ENCODE results near the gene ADAMTS9.

ADAMTS9 gene

DNA sequence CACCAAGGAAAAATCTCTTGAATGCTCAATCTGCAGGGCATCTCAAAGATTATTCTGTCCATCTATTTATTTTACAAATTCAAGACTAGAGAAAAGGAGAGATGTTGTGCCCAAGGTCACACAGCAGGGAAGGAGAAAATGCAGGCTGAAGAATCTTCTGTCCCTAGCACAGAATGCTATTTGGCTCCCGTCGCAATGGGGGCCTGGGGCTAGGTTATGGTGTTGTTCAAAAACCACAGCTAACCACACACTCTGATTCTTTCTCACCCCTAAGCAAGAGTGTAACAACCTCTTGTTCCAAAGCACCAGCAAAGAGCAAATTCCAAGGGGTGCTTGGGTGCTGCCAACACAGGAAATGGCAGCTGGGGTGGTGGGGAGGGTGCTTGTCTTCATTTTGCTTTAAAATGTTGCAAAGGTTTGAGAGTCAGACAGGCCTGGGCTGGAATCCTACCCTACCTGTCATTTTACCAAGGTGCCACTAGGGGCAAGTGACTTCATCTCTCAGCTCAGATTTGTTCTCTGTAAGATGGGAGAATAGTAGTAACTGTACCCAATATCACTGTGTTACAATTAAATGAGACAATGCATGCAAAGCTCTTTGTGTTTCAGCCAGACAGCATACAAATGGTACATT is 112.5 kb downstream of the ADAMTS9 start:
- peak; percentile 16 for DNase-seq (ENCODE audit: low spot score)
- TF ChIP-seq, protein P1, sequence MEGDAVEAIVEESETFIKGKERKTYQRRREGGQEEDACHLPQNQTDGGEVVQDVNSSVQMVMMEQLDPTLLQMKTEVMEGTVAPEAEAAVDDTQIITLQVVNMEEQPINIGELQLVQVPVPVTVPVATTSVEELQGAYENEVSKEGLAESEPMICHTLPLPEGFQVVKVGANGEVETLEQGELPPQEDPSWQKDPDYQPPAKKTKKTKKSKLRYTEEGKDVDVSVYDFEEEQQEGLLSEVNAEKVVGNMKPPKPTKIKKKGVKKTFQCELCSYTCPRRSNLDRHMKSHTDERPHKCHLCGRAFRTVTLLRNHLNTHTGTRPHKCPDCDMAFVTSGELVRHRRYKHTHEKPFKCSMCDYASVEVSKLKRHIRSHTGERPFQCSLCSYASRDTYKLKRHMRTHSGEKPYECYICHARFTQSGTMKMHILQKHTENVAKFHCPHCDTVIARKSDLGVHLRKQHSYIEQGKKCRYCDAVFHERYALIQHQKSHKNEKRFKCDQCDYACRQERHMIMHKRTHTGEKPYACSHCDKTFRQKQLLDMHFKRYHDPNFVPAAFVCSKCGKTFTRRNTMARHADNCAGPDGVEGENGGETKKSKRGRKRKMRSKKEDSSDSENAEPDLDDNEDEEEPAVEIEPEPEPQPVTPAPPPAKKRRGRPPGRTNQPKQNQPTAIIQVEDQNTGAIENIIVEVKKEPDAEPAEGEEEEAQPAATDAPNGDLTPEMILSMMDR (IDR thresholded peaks at IDR 0.05; ENCODE audit: extremely low read depth, missing control alignments) = peak; percentile 1

GRCh38 chr3:64574194-64574593 is 113.6 kb downstream of the ADAMTS9 start:
- TF ChIP-seq, protein P1 (IDR thresholded peaks at IDR 0.05; ENCODE audit: extremely low read depth, missing control alignments) = no peak
- no peak for DNase-seq (ENCODE audit: low spot score)

GRCh38 chr3:64571982-64572381 is 115.8 kb downstream of the ADAMTS9 start:
- TF ChIP-seq, protein P1 (IDR thresholded peaks at IDR 0.05; ENCODE audit: extremely low read depth, missing control alignments) = no peak
- no peak for DNase-seq (ENCODE audit: low spot score)

- TF ChIP-seq, protein P1 (IDR thresholded peaks at IDR 0.05; ENCODE audit: extremely low read depth, missing control alignments) = no peak
- no peak for DNase-seq (ENCODE audit: low spot score)
Measured at GRCh38 chr3:64568895-64569517, 118.8 kb downstream of the ADAMTS9 start.

DNA sequence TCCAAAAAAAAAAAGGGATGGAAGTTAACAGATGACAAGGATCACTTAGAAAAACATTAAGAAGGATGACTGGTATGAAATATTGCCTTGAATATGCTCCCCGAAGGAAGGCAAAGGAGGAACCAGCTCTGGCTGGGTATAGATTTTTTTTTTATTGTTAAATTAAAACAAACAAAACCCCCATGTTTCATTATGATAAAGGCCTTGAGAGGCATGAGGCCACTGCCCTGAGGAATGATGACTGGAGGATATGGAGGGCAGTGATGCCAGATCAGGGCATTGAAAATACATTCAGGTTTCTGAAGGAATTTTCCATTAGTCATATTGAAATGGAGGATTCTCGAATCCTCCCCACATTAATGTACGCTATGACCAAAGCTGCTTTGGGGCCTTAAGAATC is 120.9 kb downstream of the ADAMTS9 start:
- no peak for DNase-seq (ENCODE audit: low spot score)

GRCh38 chr3:64563751-64564150 is 124.0 kb downstream of the ADAMTS9 start:
- TF ChIP-seq, protein P1 (IDR thresholded peaks at IDR 0.05; ENCODE audit: extremely low read depth, missing control alignments) = no peak
- no peak for DNase-seq (ENCODE audit: low spot score)

More for the DNA sequence above, 120.9 kb downstream of the ADAMTS9 start:
- TF ChIP-seq, protein P1 (IDR thresholded peaks at IDR 0.05; ENCODE audit: extremely low read depth, missing control alignments) = no peak

- DNase-seq (ENCODE audit: low spot score) = no peak
- TF ChIP-seq, protein P1 (IDR thresholded peaks at IDR 0.05; ENCODE audit: extremely low read depth, missing control alignments) = no peak
Measured at GRCh38 chr3:64561868-64562267, 125.9 kb downstream of the ADAMTS9 start.

All from GM20000 (cell line).